GM12878 (cell line): Measurements from ENCODE around the gene CMTM4. TPM values are rescaled to one million over a fixed set of nuclear protein-coding genes. Genes with fewer than 3 reads are reported as not detected.

Source experiments
- ATAC-seq: fragments of 200-7000 bp; cut with Tn5 transposase; 3 replicates; pipeline ENCODE4 v1.9.1; 2020; ENCODE audit warnings: mild to moderate bottlenecking, moderate library complexity
- BruUV-seq: library from RNA; stranded (reverse); fragments of 400-500 nt; replicated peaks from 2 replicates; lab custom pipeline; 2021; lab: Mats Ljungman, UMichigan
- CTCF ChIA-PET: fragments of 300-600 bp; sonication (Branson Sonifier 250); formaldehyde crosslinking; extraction: SDS; loops from one replicate; lab custom pipeline; 2021; ENCODE audit warnings: inconsistent platforms; lab: Yijun Ruan, JAX
- POLR2A ChIA-PET: fragments of 350-600 bp; formaldehyde crosslinking; extraction: SDS; loops from one replicate; lab custom pipeline; 2021; ENCODE audit warnings: inconsistent platforms; lab: Charles Lee
- RAD21 ChIA-PET: fragments of 300-600 bp; sonication (Branson Sonifier 250); formaldehyde crosslinking; loops from one replicate; lab custom pipeline; 2023; ENCODE audit warnings: antibody characterized with exemption; ENCODE audit not compliant: unreplicated experiment; lab: Charles Lee
- SMC1A ChIA-PET: fragments of 300-600 bp; sonication (Branson Sonifier 250); formaldehyde crosslinking; loops from one replicate; lab custom pipeline; 2023; ENCODE audit not compliant: unreplicated experiment, uncharacterized antibody; lab: Charles Lee
- DNase-seq: peaks from one replicate; pipeline ENCODE4 v3.0.0-alpha.2; 2011; ENCODE audit warnings: low read depth, low spot score
- FAIRE-seq: peaks from 3 replicates; lab custom pipeline; 2011; peaks lifted over from hg19 to GRCh38; lab: Jason Lieb, UNC
- H2AFZ ChIP-seq: 2 replicates; pipeline ENCODE4 v1.6.0; 2011; ENCODE audit warnings: low read depth, low read length, control low read depth; ENCODE audit not compliant: control insufficient read depth
- H3K27ac ChIP-seq: 2 replicates; pipeline ENCODE4 v1.5.1; 2011; ENCODE audit warnings: control low read depth; ENCODE audit not compliant: control insufficient read depth, insufficient read depth
- H3K27me3 ChIP-seq, 2 experiments: replicated peaks in 1 of 2; 2 replicates each; pipeline versions ENCODE4 v1.6.0 to v1.6.1; 2011; ENCODE audit warnings: low read length in 1 of 2; ENCODE audit not compliant: control insufficient read depth in 2 of 2, insufficient read depth in 2 of 2
- H3K36me3 ChIP-seq, 2 experiments: 2 replicates each; pipeline ENCODE4 v1.5.1; 2011; ENCODE audit warnings: low read length in 1 of 2; ENCODE audit not compliant: control insufficient read depth in 2 of 2, insufficient read depth in 2 of 2
- H3K4me1 ChIP-seq: 2 replicates; pipeline ENCODE4 v1.6.1; 2011; ENCODE audit warnings: mild to moderate bottlenecking, low read length, moderate library complexity, mixed read lengths; ENCODE audit not compliant: control insufficient read depth, insufficient read depth
- H3K4me2 ChIP-seq: 2 replicates; pipeline ENCODE4 v1.6.0; 2011; ENCODE audit warnings: control low read depth; ENCODE audit not compliant: control insufficient read depth, insufficient read depth
- H3K4me3 ChIP-seq: fragments of 200-600 bp; sonication (generic); 2 replicates; pipeline ENCODE4 v1.5.1; 2016
- H3K79me2 ChIP-seq: 2 replicates; pipeline ENCODE4 v1.6.0; 2011; ENCODE audit warnings: low read length; ENCODE audit not compliant: control insufficient read depth, insufficient read depth
- H3K9ac ChIP-seq: 2 replicates; pipeline ENCODE4 v1.8.0; 2011; ENCODE audit warnings: low read length, control low read depth, mixed read lengths; ENCODE audit not compliant: control insufficient read depth, insufficient read depth
- H3K9me3 ChIP-seq: replicated peaks from 3 replicates; pipeline ENCODE4 v1.5.1; 2011; ENCODE audit warnings: mild to moderate bottlenecking, low read length; ENCODE audit not compliant: control insufficient read depth, insufficient read depth
- H4K20me1 ChIP-seq: 2 replicates; pipeline ENCODE4 v1.6.0; 2011; ENCODE audit not compliant: control insufficient read depth, insufficient read depth
- BMI1 ChIP-seq: fragments of 450-650 bp; IDR thresholded peaks from 2 replicates; pipeline ENCODE4 v1.6.1; 2016; ENCODE audit warnings: mild to moderate bottlenecking, moderate library complexity, borderline replicate concordance
- CREM ChIP-seq: IDR thresholded peaks from 2 replicates; pipeline ENCODE4 v1.6.1; 2014; ENCODE audit warnings: antibody characterized with exemption, low read depth
- IKZF2 ChIP-seq, 2 experiments: fragments of 450-650 bp; IDR thresholded peaks; 2 replicates each; pipeline ENCODE4 v1.6.1; 2017; ENCODE audit warnings: mild to moderate bottlenecking in 2 of 2, moderate library complexity in 2 of 2
- KLF5 ChIP-seq: fragments of 450-650 bp; IDR thresholded peaks from 2 replicates; pipeline ENCODE4 v1.6.1; 2014; ENCODE audit warnings: mild to moderate bottlenecking; ENCODE audit not compliant: partially characterized antibody
- LARP7 ChIP-seq: fragments of 450-650 bp; IDR thresholded peaks from 2 replicates; pipeline ENCODE4 v1.6.1; 2017; ENCODE audit warnings: mild to moderate bottlenecking
- MTA2 ChIP-seq: fragments of 450-650 bp; IDR thresholded peaks from 2 replicates; pipeline ENCODE4 v1.6.1; 2016; ENCODE audit warnings: low read depth, mild to moderate bottlenecking, moderate library complexity
- NBN ChIP-seq: fragments of 450-650 bp; IDR thresholded peaks from 2 replicates; pipeline ENCODE4 v1.6.1; 2016
- NR2C2 ChIP-seq: IDR thresholded peaks from 2 replicates; pipeline ENCODE4 v1.6.1; 2011; ENCODE audit warnings: borderline replicate concordance, low read depth; ENCODE audit not compliant: control insufficient read depth, insufficient read length
- NRF1 ChIP-seq: conservative IDR thresholded peaks from 2 replicates; pipeline ENCODE4 v1.6.1; 2011; ENCODE audit warnings: mild to moderate bottlenecking, low read depth, low read length, improper control_type of control experiment
- RFX5 ChIP-seq: IDR thresholded peaks from 2 replicates; pipeline ENCODE4 v1.6.1; 2011; ENCODE audit warnings: low read depth, low read length, improper control_type of control experiment
- SREBF1 ChIP-seq: IDR thresholded peaks from 2 replicates; pipeline ENCODE4 v1.6.1; 2012; ENCODE audit warnings: mild to moderate bottlenecking, low read length
- SUPT20H ChIP-seq: IDR thresholded peaks from 2 replicates; pipeline ENCODE4 v1.6.1; 2011; ENCODE audit warnings: low read depth, mild to moderate bottlenecking, low read length, moderate library complexity, borderline replicate concordance; ENCODE audit not compliant: control insufficient read depth
- TCF3 ChIP-seq: IDR thresholded peaks from 2 replicates; pipeline ENCODE4 v1.6.1; 2012; ENCODE audit warnings: low read depth, mild to moderate bottlenecking, low read length, borderline replicate concordance; ENCODE audit not compliant: insufficient read depth
- ZZZ3 ChIP-seq: IDR thresholded peaks from 2 replicates; pipeline ENCODE4 v1.6.1; 2011; ENCODE audit warnings: low read depth; ENCODE audit not compliant: control insufficient read depth, insufficient read length
- WGBS: methylation state at CpG from one replicate; pipeline ENCODE4 v1.1.6; 2016; ENCODE audit warnings: low lambda C conversion rate; ENCODE audit not compliant: insufficient replicate concordance, insufficient coverage; ENCODE audit errors: missing lambda C conversion rate; 5-methylcytosine and 5-hydroxymethylcytosine counted together
- in situ Hi-C: fragments of 300-500 bp; cut with MboI; formaldehyde crosslinking; loops from 9 replicates; pipeline ENCODE4 v1.14.3; 2018; ENCODE audit warnings: mixed read lengths
- intact Hi-C: fragments of 100-400 bp; cut with micrococcal nuclease; formaldehyde crosslinking; loops from one replicate; pipeline ENCODE4 v1.14.2; 2022; ENCODE audit not compliant: unreplicated experiment
- polyA plus RNA-seq, 11 experiments: library from polyadenylated mRNA; depleted of rRNA in 4 of 11; unstranded in 6 of 11; stranded (reverse) in 5 of 11; fragments of >200 nt; fragmentation: Nextera tagmentation in 4 of 11; fragmentation: Illumina TruSeq in 1 of 11; extraction: Ambion mirVana in 4 of 11; extraction: Trizol in 1 of 11; gene quantifications; 1 replicate in 1 of 11; 2 replicates in 10 of 11; pipeline versions ENCODE4 v1.2.1 to v1.2.3, GENCODE V29; 2011 to 2016; ENCODE audit warnings: inconsistent platforms in 2 of 11, missing spikeins in 2 of 11, low read depth in 1 of 11
- total RNA-seq, 4 experiments: library from RNA; depleted of rRNA in 3 of 4; stranded (reverse); fragments of >200 nt in 3 of 4; fragmentation: Illumina TruSeq in 1 of 4; extraction: Trizol in 1 of 4; gene quantifications; 2 replicates each; pipeline versions ENCODE4 v1.2.1 to v1.2.3, GENCODE V29; 2013 to 2021
- TF ChIP-seq, protein P1 (sequence below): IDR thresholded peaks from 2 replicates; pipeline ENCODE4 v1.6.1; 2012; ENCODE audit warnings: mild to moderate bottlenecking, low read depth, low read length
- TF ChIP-seq, protein P2 (sequence below): fragments of 450-650 bp; IDR thresholded peaks from 2 replicates; pipeline ENCODE4 v1.6.1; 2016; ENCODE audit warnings: mild to moderate bottlenecking

The CMTM4 gene
- total and polyA plus RNA-seq, 10 of the 15 experiments (the other 5 are each of a cell fraction or from before 2014, with no cell fraction given) = 0.02 to 0.43 (median 0.15) TPM; not detected in 2

DNA sequence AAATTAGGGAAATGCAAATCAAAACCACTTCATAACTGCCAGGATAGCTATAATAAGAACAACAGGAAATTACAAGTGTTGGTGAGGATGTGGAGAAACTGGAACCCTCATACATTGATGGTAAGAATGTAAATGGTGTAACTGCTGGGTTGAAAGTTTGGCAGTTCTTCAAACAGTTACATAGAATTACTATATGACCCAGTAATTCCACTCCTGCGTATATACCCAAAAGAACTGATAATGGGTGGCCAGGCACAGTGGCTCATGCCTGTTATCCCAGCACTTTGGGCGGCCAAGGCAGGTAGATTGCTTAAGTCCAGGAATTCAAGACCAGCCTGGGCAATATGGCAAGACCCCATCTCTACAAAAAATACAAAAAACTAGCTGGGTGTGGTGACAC lies 4.5 kb upstream of the CMTM4 start:
- CTCF ChIA-PET = interaction anchor here (0.6 to 1.4 kb wide), 4 partner anchors 26 to 348 kb away, joined by 3 read pairs; partner anchors contain the start of gene NAE1
- H3K9me3 ChIP-seq = no peaks in the 10 kb centered on the region
- no TSS peak for BruUV-seq
- peaks cover 0 to 3% of the 10 kb centered on the region in 2 experiments; a peak in 2 of 4 replicates for H3K27me3 ChIP-seq
- FAIRE-seq = no peak
- DNase-seq = no peak
- H2AFZ ChIP-seq = no peak overlapping the region
- SMC1A ChIA-PET = no interaction called here
- POLR2A ChIA-PET = no interaction called here
- no peaks in the 10 kb centered on the region for H4K20me1 ChIP-seq
- H3K9ac ChIP-seq = no peak overlapping the region
- no peak overlapping the region for H3K4me2 ChIP-seq
- intact Hi-C loops (no loop called here), in situ Hi-C loops (no loop called here)
- no peaks in the 10 kb centered on the region for H3K79me2 ChIP-seq
- no peaks in the 10 kb centered on the region for H3K4me1 ChIP-seq
- WGBS = 71% methylated on average over 2 of the region's 2 CpGs
- H3K4me3 ChIP-seq = no peak overlapping the region
- no peak for ATAC-seq
- no peak for TF ChIP-seq NBN
- no peak for TF ChIP-seq SUPT20H
- TF ChIP-seq IKZF2 (IDR thresholded peaks at IDR 0.05) = no peak
- no peak for TF ChIP-seq BMI1
- TF ChIP-seq, protein P1, sequence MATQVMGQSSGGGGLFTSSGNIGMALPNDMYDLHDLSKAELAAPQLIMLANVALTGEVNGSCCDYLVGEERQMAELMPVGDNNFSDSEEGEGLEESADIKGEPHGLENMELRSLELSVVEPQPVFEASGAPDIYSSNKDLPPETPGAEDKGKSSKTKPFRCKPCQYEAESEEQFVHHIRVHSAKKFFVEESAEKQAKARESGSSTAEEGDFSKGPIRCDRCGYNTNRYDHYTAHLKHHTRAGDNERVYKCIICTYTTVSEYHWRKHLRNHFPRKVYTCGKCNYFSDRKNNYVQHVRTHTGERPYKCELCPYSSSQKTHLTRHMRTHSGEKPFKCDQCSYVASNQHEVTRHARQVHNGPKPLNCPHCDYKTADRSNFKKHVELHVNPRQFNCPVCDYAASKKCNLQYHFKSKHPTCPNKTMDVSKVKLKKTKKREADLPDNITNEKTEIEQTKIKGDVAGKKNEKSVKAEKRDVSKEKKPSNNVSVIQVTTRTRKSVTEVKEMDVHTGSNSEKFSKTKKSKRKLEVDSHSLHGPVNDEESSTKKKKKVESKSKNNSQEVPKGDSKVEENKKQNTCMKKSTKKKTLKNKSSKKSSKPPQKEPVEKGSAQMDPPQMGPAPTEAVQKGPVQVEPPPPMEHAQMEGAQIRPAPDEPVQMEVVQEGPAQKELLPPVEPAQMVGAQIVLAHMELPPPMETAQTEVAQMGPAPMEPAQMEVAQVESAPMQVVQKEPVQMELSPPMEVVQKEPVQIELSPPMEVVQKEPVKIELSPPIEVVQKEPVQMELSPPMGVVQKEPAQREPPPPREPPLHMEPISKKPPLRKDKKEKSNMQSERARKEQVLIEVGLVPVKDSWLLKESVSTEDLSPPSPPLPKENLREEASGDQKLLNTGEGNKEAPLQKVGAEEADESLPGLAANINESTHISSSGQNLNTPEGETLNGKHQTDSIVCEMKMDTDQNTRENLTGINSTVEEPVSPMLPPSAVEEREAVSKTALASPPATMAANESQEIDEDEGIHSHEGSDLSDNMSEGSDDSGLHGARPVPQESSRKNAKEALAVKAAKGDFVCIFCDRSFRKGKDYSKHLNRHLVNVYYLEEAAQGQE = no peak
- TF ChIP-seq KLF5 = no peak
- no peak for TF ChIP-seq ZZZ3
- no peak for TF ChIP-seq MTA2
- TF ChIP-seq SREBF1 = no peak
- TF ChIP-seq, protein P2, sequence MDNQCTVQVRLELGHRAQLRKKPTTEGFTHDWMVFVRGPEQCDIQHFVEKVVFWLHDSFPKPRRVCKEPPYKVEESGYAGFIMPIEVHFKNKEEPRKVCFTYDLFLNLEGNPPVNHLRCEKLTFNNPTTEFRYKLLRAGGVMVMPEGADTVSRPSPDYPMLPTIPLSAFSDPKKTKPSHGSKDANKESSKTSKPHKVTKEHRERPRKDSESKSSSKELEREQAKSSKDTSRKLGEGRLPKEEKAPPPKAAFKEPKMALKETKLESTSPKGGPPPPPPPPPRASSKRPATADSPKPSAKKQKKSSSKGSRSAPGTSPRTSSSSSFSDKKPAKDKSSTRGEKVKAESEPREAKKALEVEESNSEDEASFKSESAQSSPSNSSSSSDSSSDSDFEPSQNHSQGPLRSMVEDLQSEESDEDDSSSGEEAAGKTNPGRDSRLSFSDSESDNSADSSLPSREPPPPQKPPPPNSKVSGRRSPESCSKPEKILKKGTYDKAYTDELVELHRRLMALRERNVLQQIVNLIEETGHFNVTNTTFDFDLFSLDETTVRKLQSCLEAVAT = no peak
- TF ChIP-seq NRF1 = no peak
- TF ChIP-seq RFX5 = no peak
- TF ChIP-seq LARP7 = no peak
- TF ChIP-seq TCF3 = no peak
- no peak for TF ChIP-seq CREM
- TF ChIP-seq NR2C2 = no peak
- no peak overlapping the region for H3K27ac ChIP-seq
- RAD21 ChIA-PET = no interaction called here
- H3K36me3 ChIP-seq = no peaks in the 10 kb centered on the region
